ENCODE data around the gene MYO3A.
"Not testable (repeated sequence)": the region's sequence is repeated elsewhere in the genome, so short reads cannot be mapped to it uniquely, and the experiment has no call there.

GRCh38 chr10:26097549-26097948, 163.5 kb downstream of the MYO3A start:
- TF ChIP-seq CTCF (IDR thresholded peaks at IDR 0.05; ENCODE audit: low read depth, low read length, poor library complexity, severe bottlenecking); EZH2phosphoT487 (IDR thresholded peaks at IDR 0.05; ENCODE audit: borderline replicate concordance, low read length): not testable (repeated sequence)
